H1 (cell line): ENCODE data around the gene ZNF584.
"Not testable (repeated sequence)": the region's sequence is repeated elsewhere in the genome, so short reads cannot be mapped to it uniquely, and the experiment has no call there.

Experiments used
- CEBPB ChIP-seq: IDR thresholded peaks from 2 replicates; pipeline ENCODE4 v1.6.1; 2012; ENCODE audit warnings: low read depth, low read length
- CREB1 ChIP-seq: IDR thresholded peaks from 2 replicates; pipeline ENCODE4 v1.6.1; 2012; ENCODE audit warnings: inconsistent platforms
- POLR2A ChIP-seq, 2 experiments: IDR thresholded peaks; 1 replicate in 1 of 2; 2 replicates in 1 of 2; pipeline ENCODE4 v1.6.1; 2011; ENCODE audit warnings: low read depth in 2 of 2, low read length in 2 of 2, mild to moderate bottlenecking in 2 of 2; ENCODE audit errors: control extremely low read depth in 1 of 2
- SP1 ChIP-seq: IDR thresholded peaks from 2 replicates; pipeline ENCODE4 v1.6.1; 2011; ENCODE audit warnings: low read depth, low read length
- TF ChIP-seq, protein P1 (sequence below), 3 experiments: IDR thresholded peaks; 1 replicate in 2 of 3; 2 replicates in 1 of 3; pipeline versions ENCODE4 v1.5.1 to v1.6.1; 2011; ENCODE audit warnings: low read length in 3 of 3, mild to moderate bottlenecking in 3 of 3, inconsistent platforms in 2 of 3, low read depth in 1 of 3, moderate library complexity in 1 of 3; ENCODE audit not compliant: insufficient read depth in 1 of 3; ENCODE audit errors: control extremely low read depth in 1 of 3
- TF ChIP-seq, protein P2 (sequence below): IDR thresholded peaks from 2 replicates; pipeline ENCODE4 v1.6.1; 2012; ENCODE audit warnings: inconsistent platforms

DNA sequence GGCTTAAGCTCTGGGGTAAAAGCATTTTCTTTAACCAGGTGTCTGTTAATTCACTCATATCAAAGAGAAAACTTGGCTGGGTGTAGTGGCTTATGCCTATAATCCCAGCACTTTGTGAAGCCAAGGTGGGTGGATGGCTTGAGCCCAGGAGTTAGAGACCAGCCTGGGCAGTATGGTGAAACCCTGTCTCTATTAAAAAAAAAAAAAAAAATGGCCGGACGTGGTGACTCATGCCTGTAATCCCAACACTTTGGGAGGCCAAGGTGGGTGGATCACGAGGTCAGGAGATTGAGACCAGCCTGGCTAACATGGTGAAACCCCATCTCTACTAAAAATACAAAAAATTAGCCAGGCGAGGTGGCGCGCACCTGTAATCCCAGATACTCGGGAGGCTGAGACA, 31.7 kb upstream of the ZNF584 start:
- not testable (repeated sequence) for TF ChIP-seq POLR2A (IDR thresholded peaks at IDR 0.05; ENCODE audit: control extremely low read depth in 1 of 2, low read depth in 2 of 2, low read length in 2 of 2); SP1; CEBPB; CREB1
- TF ChIP-seq, protein P1, sequence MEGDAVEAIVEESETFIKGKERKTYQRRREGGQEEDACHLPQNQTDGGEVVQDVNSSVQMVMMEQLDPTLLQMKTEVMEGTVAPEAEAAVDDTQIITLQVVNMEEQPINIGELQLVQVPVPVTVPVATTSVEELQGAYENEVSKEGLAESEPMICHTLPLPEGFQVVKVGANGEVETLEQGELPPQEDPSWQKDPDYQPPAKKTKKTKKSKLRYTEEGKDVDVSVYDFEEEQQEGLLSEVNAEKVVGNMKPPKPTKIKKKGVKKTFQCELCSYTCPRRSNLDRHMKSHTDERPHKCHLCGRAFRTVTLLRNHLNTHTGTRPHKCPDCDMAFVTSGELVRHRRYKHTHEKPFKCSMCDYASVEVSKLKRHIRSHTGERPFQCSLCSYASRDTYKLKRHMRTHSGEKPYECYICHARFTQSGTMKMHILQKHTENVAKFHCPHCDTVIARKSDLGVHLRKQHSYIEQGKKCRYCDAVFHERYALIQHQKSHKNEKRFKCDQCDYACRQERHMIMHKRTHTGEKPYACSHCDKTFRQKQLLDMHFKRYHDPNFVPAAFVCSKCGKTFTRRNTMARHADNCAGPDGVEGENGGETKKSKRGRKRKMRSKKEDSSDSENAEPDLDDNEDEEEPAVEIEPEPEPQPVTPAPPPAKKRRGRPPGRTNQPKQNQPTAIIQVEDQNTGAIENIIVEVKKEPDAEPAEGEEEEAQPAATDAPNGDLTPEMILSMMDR (IDR thresholded peaks at IDR 0.05; ENCODE audit: control extremely low read depth in 1 of 3, insufficient read depth in 1 of 3, low read depth in 1 of 3, low read length in 3 of 3), result not testable (repeated sequence)
- TF ChIP-seq, protein P2, sequence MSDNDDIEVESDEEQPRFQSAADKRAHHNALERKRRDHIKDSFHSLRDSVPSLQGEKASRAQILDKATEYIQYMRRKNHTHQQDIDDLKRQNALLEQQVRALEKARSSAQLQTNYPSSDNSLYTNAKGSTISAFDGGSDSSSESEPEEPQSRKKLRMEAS, result not testable (repeated sequence)
